Upper lobe of left lung (tissue), 6 donors: Measurements from ENCODE around the gene PRDM16. TPM values are rescaled to one million over a fixed set of nuclear protein-coding genes. Genes with fewer than 3 reads are reported as not detected.
A peak's percentile ranks its signal among the peaks of the same experiment; 100 is the strongest.

Experiments used
- ATAC-seq, 2 donors: fragments of 200-7000 bp; cut with Tn5 transposase; one replicate each; pipeline ENCODE4 v1.9.1; 2022; ENCODE audit warnings: mild to moderate bottlenecking in 2 of 2, moderate library complexity in 2 of 2; ENCODE audit not compliant: low FRiP score in 2 of 2
- DNase-seq, 2 donors: peaks; one replicate each; pipeline ENCODE4 v3.0.0-alpha.2; 2019 to 2020
- H3K27ac ChIP-seq, 4 donors: fragments of 200-600 bp; sonication (generic); one replicate each; pipeline ENCODE4 v1.5.1; 2016 to 2019
- H3K27me3 ChIP-seq, 4 donors: fragments of 200-600 bp; sonication (generic); one replicate each; pipeline ENCODE4 v1.5.1; 2017 to 2019
- H3K36me3 ChIP-seq, 4 donors: fragments of 200-600 bp; sonication (generic); one replicate each; pipeline ENCODE4 v1.5.1; 2016 to 2019
- H3K4me1 ChIP-seq, 4 donors: fragments of 200-600 bp; sonication (generic); one replicate each; pipeline ENCODE4 v1.5.1; 2018 to 2019
- H3K4me3 ChIP-seq, 4 donors: fragments of 200-600 bp; sonication (generic); one replicate each; pipeline ENCODE4 v1.5.1; 2017 to 2019; ENCODE audit warnings: mild to moderate bottlenecking in 2 of 4, moderate library complexity in 1 of 4
- H3K9me3 ChIP-seq, 4 donors: fragments of 200-600 bp; sonication (generic); one replicate each; pipeline ENCODE4 v1.5.1; 2018 to 2019
- EP300 ChIP-seq, 4 donors: sonication (generic); formaldehyde crosslinking; IDR thresholded peaks; one replicate each; pipeline ENCODE4 v1.5.1; 2017; ENCODE audit warnings: antibody characterized with exemption in 4 of 4, control low read depth in 2 of 4
- POLR2A ChIP-seq, 4 donors: fragments of 450-650 bp; IDR thresholded peaks; one replicate each; pipeline ENCODE4 v1.5.1; 2016 to 2017; ENCODE audit warnings: antibody characterized with exemption in 4 of 4, mild to moderate bottlenecking in 2 of 4
- POLR2AphosphoS5 ChIP-seq, 2 donors: sonication (generic); formaldehyde crosslinking; IDR thresholded peaks; one replicate each; pipeline ENCODE4 v1.5.1; 2017; ENCODE audit warnings: antibody characterized with exemption in 2 of 2
- WGBS, 2 donors: methylation state at CpG; one replicate each; pipeline ENCODE4 v1.1.5; 2017 to 2018; 5-methylcytosine and 5-hydroxymethylcytosine counted together
- total RNA-seq, 6 donors: library from RNA; depleted of rRNA in 4 of 6; stranded (reverse); fragments of >200 nt in 4 of 6; gene quantifications; one replicate each; pipeline versions ENCODE4 v1.1.0 to v1.2.1, GENCODE V29; 2016 to 2021
- TF ChIP-seq, protein P1 (sequence below), 6 experiments: fragments of 450-650 bp in 4 of 6; fragments of 200-600 bp in 2 of 6; sonication (generic) in 2 of 6; IDR thresholded peaks; one replicate each; pipeline ENCODE4 v1.5.1; 2016 to 2019; ENCODE audit warnings: antibody characterized with exemption in 6 of 6
- donor health status: DM: no; HTN: no; CAD: no; lungs with moderate emphysema.
- donor health status: DM: no; HTN: yes; CAD: no; lungs with severe emphysema.

PRDM16 gene
- total RNA-seq, 6 donors from 2014 or later: 12.3 to 54.5 (median 21.2) TPM

DNA sequence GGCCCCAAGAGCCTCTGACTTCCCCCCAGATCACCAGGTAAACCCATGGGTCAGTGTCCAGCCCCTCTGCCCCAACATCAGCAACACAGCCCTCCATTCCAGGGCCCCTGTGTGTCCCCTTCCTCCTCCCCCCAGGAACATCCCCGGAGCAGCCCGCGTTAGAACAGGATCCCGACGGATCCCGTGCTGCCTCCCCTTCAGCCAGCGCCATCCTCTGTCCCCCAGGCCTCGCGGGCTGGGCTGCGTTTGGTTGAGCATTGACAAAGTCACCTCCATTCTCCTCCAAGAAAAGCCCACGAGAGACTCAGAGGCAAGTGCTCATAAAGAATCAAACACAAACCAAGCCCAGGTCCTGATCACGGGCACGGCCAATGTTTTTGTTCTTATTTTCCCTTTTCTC lies 225.4 kb downstream of the PRDM16 start:
- DNase-seq: peak in 1 of 2 donors; percentile 45
- no peak for TF ChIP-seq POLR2AphosphoS5 (IDR thresholded peaks at IDR 0.05)
- TF ChIP-seq, protein P1, sequence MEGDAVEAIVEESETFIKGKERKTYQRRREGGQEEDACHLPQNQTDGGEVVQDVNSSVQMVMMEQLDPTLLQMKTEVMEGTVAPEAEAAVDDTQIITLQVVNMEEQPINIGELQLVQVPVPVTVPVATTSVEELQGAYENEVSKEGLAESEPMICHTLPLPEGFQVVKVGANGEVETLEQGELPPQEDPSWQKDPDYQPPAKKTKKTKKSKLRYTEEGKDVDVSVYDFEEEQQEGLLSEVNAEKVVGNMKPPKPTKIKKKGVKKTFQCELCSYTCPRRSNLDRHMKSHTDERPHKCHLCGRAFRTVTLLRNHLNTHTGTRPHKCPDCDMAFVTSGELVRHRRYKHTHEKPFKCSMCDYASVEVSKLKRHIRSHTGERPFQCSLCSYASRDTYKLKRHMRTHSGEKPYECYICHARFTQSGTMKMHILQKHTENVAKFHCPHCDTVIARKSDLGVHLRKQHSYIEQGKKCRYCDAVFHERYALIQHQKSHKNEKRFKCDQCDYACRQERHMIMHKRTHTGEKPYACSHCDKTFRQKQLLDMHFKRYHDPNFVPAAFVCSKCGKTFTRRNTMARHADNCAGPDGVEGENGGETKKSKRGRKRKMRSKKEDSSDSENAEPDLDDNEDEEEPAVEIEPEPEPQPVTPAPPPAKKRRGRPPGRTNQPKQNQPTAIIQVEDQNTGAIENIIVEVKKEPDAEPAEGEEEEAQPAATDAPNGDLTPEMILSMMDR (IDR thresholded peaks at IDR 0.05): no peak
- TF ChIP-seq POLR2A (IDR thresholded peaks at IDR 0.05): no peak
- no peak for TF ChIP-seq EP300 (IDR thresholded peaks at IDR 0.05)
- Histone ChIP-seq H3K27ac (no peak overlapping the region), H3K4me1 (no peaks in the 10 kb centered on the region), H3K27me3 (no peaks in the 10 kb centered on the region), H3K9me3 (no peaks in the 10 kb centered on the region), H3K36me3 (no peaks in the 10 kb centered on the region), H3K4me3 (no peak overlapping the region)
- no peak for ATAC-seq
- 87 to 95% methylated on average over 13 of the region's 13 CpGs for WGBS, 2 donors

DNA sequence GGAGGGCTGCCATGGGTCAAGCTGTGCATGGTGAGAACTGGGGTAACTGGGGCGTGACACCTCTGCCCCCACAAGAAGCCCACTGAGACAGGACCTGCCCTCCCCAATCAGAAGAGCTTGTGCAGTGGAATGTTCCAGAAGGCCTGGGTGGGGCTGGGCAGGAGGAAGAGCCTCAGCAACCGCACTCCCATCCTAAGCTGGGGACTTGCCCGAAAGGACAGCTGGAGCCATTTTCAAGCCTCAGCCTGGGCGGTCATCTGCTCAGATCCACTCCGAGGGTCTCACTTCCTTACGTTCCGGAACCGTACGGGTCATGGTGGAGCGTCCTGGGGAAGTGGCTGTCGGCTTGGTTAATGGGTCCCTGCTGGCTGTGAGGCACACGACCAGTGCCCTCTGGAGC lies 226.8 kb downstream of the PRDM16 start:
- WGBS, 2 donors: 29 to 81% methylated on average over 1 to 12 of the region's 12 CpGs
- TF ChIP-seq POLR2A (IDR thresholded peaks at IDR 0.05) (no peak), EP300 (IDR thresholded peaks at IDR 0.05) (no peak), POLR2AphosphoS5 (IDR thresholded peaks at IDR 0.05) (no peak)
- DNase-seq (no peak), ATAC-seq (no peak)
- Histone ChIP-seq H3K27ac (no peak overlapping the region), H3K27me3 (no peaks in the 10 kb centered on the region), H3K36me3 (no peaks in the 10 kb centered on the region), H3K9me3 (no peaks in the 10 kb centered on the region), H3K4me1 (no peaks in the 10 kb centered on the region), H3K4me3 (no peak overlapping the region)

DNA sequence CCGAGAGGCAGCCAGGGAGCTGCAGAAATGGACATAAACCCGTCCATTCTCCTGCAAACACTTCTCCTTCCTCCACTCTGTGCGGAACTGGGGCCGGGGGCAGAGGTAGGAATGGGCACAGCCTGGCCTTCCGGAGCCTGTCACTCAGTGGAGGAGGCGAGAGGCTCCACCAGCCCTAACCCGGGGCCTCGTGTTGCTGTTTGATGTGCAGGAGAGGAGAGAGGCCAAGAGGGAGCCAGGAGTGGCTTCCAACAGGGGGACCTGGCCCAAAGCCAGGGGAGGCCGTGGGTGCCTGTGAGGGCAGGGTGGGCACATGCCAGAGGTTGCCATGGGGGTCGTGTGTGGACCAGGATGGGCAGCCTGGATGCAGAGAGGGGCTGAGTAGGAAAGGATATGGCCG lies 227.3 kb downstream of the PRDM16 start:
- Histone ChIP-seq H3K4me1 (no peaks in the 10 kb centered on the region), H3K4me3 (no peak overlapping the region), H3K27me3 (no peaks in the 10 kb centered on the region), H3K9me3 (no peaks in the 10 kb centered on the region), H3K36me3 (no peaks in the 10 kb centered on the region), H3K27ac (no peak overlapping the region)
- DNase-seq (peak in 1 of 2 donors; percentile 54), ATAC-seq (no peak)
- 41 to 72% methylated on average over 3 to 11 of the region's 11 CpGs for WGBS, 2 donors
- TF ChIP-seq POLR2A (IDR thresholded peaks at IDR 0.05) (no peak), EP300 (IDR thresholded peaks at IDR 0.05) (no peak), POLR2AphosphoS5 (IDR thresholded peaks at IDR 0.05) (no peak)
- TF ChIP-seq, protein P1 (IDR thresholded peaks at IDR 0.05): no peak

DNA sequence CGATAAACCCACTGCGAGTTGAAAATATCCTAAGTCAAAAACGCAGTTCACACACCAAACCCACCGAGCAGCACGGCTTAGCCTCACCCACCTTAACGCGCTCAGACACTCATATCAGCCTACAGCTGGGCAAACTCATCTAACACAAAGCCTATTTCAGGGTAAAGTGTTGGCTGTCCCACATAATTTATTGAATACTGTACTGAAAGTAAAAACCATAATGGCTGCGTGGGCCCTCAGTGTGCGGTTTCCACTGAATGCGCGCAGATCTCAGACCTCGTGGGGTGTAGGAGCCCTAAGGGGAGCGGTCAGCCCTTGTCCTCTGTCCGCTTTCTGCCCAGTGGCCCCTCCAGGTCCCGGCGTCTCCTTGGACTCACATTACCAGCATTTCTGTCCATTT lies 227.8 kb downstream of the PRDM16 start:
- no peak overlapping the region for H3K4me3 ChIP-seq
- ATAC-seq: no peak
- no peaks in the 10 kb centered on the region for H3K4me1 ChIP-seq
- no peaks in the 10 kb centered on the region for H3K27me3 ChIP-seq
- TF ChIP-seq EP300 (IDR thresholded peaks at IDR 0.05): no peak
- TF ChIP-seq POLR2AphosphoS5 (IDR thresholded peaks at IDR 0.05): no peak
- TF ChIP-seq POLR2A (IDR thresholded peaks at IDR 0.05): no peak
- WGBS, 2 donors: 80 to 84% methylated on average over 16 of the region's 16 CpGs
- no peak for DNase-seq
- no peaks in the 10 kb centered on the region for H3K36me3 ChIP-seq
- no peak overlapping the region for H3K27ac ChIP-seq
- H3K9me3 ChIP-seq: no peaks in the 10 kb centered on the region

DNA sequence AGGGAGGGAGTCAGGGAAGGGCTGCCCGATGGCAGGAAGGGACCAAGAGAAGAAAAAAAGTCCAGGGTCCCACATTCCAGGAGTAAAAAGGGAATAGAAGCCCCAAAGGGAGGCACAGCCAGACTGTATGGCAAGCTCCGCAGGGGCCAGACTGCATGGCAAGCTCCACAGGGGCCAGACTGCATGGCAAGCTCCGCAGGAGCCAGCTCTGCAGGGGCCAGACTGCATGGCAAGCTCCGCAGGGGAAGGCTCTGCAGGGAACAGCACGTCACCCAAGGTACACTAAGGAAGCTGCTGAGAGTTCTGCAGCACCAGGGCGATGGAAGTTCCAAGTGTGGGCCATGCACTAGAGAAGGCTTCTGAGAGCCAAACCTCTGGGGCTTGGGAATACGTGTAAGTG lies 228.8 kb downstream of the PRDM16 start:
- Histone ChIP-seq H3K36me3 (no peaks in the 10 kb centered on the region), H3K9me3 (no peaks in the 10 kb centered on the region), H3K4me3 (no peak overlapping the region), H3K4me1 (no peaks in the 10 kb centered on the region), H3K27me3 (no peaks in the 10 kb centered on the region), H3K27ac (no peak overlapping the region)
- ATAC-seq (no peak), DNase-seq (peak in 1 of 2 donors; percentile 52)
- TF ChIP-seq POLR2A (IDR thresholded peaks at IDR 0.05) (no peak), EP300 (IDR thresholded peaks at IDR 0.05) (no peak)
- TF ChIP-seq, protein P1 (IDR thresholded peaks at IDR 0.05): no peak
- WGBS, 2 donors: 76 to 82% methylated on average over 6 to 7 of the region's 7 CpGs

DNA sequence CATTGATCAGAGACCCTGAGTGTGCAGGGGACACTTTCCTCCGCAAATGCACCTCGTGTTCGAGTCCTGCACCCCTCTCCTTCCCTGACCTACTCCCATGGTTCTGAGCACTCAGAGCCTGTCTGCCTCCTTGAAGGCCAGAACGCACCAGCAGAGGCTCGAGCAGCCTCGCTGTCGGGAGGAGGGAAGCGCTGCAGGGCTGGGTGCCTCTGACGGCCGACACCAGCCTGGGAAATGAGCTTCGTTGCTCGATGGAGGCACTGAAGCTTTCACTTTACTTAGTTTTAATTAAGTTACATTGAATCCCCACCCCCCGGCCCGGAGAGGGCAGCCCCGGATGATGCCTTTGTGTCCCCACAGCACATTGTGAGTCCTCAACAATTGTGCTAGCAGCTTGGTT lies 229.2 kb downstream of the PRDM16 start:
- H3K27ac ChIP-seq: no peak overlapping the region
- no peaks in the 10 kb centered on the region for H3K36me3 ChIP-seq
- no peak for ATAC-seq
- peak in 1 of 2 donors; percentile 50 for DNase-seq
- no peak overlapping the region for H3K4me3 ChIP-seq
- 86 to 95% methylated on average over 15 of the region's 15 CpGs for WGBS, 2 donors
- TF ChIP-seq POLR2A (IDR thresholded peaks at IDR 0.05) (no peak), POLR2AphosphoS5 (IDR thresholded peaks at IDR 0.05) (no peak), EP300 (IDR thresholded peaks at IDR 0.05) (no peak)
- TF ChIP-seq, protein P1 (IDR thresholded peaks at IDR 0.05): no peak
- no peaks in the 10 kb centered on the region for H3K9me3 ChIP-seq
- H3K4me1 ChIP-seq: no peaks in the 10 kb centered on the region
- H3K27me3 ChIP-seq: no peaks in the 10 kb centered on the region
